GM21515 (cell line): Measurements from ENCODE around the gene OR11H1.
"Not testable (repeated sequence)": the region's sequence is repeated elsewhere in the genome, so short reads cannot be mapped to it uniquely, and the experiment has no call there.

Experiments
- ATAC-seq: cut with Tn5 transposase; IDR thresholded peaks from one replicate; pipeline ENCODE4 v1.9.1; 2021; ENCODE audit not compliant: unreplicated experiment

OR11H1 gene, protein sequence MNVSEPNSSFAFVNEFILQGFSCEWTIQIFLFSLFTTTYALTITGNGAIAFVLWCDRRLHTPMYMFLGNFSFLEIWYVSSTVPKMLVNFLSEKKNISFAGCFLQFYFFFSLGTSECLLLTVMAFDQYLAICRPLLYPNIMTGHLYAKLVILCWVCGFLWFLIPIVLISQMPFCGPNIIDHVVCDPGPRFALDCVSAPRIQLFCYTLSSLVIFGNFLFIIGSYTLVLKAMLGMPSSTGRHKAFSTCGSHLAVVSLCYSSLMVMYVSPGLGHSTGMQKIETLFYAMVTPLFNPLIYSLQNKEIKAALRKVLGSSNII

DNA sequence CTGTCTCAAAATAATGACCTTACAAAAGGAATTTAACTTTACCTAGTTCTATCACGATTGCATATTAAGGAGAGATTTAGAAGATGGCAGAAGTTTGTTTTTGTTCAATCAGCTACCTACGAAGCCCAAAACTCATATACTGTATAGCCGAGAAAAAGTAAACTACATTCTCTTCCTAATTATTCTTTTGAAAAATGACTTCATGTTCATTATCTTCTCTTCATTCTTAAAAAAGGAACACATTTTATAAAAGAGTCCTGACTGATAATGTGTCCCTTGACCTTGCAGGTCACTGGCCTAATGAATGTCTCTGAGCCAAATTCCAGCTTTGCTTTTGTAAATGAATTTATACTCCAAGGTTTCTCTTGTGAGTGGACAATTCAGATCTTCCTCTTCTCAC lies at the start of gene OR11H1:
Gene OR11H1 (plus strand): TSS at position 301 of the 400 bp plus-strand sequence. CDS start 0 bp downstream, at position 301.
- not testable (repeated sequence) for ATAC-seq

DNA sequence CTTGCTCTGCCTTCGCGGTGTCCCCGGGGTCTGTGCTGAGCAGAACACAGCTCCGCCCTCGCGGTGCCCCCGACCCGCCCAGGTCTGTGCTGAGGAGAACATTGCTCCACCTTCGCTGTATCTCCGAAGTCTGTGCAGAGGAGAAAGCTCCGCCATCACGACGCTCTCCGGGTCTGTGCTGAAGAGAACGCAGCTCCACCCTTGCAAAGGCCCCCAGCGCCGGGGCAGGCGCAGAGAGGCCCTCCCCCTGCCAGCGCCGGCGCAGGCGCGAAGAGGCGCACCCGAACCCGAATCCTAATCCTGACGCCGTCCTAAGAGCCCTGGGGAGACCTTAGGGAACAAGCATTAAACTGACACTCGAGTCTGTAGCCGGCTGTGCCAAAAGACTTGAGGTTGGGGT lies 18.0 kb upstream of the OR11H1 start:
- ATAC-seq: not testable (repeated sequence)

DNA sequence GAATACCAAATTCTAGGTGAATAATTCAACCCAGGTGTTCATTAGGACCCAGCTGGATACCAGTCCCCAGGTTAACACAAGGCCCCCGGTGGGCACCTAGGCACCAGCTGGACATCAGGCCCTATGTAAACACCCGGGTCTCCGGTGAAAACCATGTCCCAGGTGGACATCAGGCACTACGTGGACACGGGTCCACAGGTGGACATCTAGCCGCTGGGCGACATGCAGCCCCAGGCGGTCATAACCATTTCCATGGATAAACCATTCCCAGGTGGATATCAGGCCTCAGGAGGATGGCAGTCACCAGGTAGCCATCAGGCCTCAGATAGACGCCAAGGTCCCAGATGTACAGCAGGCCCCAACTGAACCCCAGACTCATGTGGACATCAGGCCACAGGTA lies 12.1 kb upstream of the OR11H1 start:
- not testable (repeated sequence) for ATAC-seq

DNA sequence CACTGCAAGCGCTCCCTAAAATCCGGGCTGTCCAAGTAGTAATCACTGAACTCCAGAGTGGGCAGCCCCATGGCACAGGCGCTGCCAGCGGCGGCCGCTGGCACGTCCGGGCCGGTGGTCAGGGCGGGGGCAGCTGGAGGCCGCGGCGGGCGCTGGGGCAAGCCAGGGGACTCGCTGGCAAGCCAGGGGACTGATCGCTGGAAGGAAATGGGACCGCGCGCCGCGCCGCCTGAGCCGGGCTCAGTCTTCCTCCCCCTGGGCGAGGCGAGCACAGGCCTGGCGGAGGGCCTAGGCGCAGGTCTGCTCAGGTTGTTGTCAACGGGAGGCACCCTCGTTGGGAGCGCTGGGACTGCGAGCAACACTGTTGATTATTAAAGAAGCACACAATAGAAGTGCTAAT lies 25.8 kb downstream of the OR11H1 start:
- ATAC-seq: not testable (repeated sequence)

DNA sequence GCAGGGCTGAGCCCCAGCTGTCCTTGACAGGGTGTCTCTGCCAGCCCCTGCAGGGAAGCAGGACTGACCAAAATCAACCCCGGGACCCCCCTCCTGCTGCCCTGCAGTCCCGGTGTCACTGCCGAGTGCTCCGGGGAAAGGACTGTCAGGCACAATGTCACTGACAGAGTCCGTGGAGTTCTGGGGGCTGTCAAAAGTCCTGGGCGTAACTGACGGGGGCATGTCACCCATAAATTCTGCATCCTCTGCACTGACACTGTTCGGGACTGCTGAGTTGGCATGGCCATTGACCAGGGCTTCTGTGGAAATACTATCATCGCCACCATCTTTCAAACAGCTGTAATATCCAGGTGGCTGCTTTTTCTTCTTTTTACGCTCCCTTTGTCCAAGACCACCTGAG lies 35.5 kb downstream of the OR11H1 start:
- ATAC-seq: not testable (repeated sequence)

DNA sequence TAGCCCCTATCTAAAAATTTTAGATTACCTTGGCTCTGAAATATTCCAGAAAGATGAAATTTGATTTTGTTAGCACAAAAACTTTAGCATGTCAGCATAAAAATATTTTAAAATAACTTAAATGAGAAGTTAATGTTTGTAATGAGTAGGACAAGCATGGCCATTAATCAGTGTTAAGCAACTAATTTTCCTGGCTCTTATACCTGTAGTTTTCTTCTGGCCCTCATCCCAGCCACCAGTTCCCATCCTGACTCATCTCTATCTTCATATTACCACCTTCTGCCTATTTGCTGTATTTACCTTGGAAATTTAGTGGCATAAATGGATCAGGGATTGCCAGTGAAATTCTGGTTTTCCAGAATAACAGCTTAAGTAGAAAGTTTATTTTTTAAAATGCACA lies 37.1 kb downstream of the OR11H1 start:
- not testable (repeated sequence) for ATAC-seq
